ENCODE data around the gene SIGLEC6.
"Not testable (repeated sequence)": the region's sequence is repeated elsewhere in the genome, so short reads cannot be mapped to it uniquely, and the experiment has no call there.

SIGLEC6 gene

DNA sequence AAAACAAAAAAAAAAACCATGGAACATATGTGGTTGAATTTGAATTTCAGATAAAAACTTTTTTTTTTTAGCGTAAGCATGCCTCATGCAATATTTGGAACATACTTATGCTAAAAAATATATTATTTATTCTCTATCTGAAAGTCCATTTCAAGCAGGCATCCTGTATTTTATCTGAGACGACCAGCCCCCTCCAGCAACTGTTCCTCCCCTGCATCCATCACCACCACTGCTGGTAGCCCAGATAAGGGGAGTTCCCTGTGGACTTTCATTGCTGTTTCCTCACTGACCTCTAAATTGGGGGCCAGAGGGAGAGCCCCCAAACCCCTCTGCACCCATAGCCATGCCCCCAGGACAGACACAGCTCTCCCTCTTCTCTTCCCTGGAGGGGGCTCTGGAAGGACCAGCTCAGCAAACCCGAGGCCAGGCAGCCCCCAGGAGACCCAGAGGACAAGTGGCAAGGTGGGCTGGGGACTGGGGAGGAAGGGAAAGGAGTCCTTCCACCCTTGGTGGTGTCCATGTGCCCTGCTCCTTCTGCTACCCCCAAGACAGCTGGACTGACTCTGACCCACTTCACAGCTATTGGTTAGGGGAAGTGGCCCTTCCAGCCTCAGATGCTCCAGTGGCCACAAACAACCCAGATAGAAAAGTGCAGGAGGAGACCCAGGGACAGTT, 23.3 kb downstream of the SIGLEC6 start:
- DNase-seq = no peak

DNA sequence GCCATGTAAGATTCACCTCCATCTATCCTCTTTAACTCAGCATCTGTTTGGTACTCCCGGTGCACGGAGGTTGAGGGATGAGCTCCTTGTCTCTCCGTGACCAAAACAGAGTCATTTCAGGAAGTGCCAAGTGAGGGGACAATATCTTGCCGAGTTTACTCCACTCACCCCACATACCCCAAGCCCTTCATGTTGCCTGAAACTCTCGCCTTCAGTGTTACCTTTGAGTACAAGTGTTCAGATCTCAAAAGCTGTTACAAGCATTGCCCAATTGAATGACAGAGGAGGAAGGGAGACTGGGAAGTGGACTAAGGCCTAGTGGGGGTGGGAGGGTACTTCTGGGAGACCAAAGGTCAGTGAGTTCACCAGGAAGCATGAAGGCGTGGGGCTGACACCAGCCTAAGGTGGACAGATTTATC, 23.8 kb downstream of the SIGLEC6 start:
- no peak for DNase-seq

DNA sequence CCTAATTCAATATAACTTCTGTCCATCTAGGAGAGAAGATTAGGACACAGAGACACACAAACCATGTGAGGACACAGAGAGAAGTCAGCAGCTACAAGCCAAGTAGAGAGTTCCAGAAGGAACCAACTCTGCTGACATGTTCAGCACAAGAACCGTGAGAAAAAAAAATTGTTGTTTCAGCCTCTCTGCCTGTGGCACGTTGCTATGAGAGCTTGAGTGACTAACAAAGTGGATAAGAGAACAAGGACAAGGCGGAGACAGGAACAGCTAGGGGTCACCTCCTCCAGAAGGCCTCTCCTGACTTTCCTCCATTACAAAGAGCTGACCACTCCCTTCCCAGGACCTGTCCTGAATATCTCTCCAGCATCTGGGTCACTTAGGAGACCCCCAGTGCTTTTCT, 24.3 kb downstream of the SIGLEC6 start:
- DNase-seq = no peak

DNA sequence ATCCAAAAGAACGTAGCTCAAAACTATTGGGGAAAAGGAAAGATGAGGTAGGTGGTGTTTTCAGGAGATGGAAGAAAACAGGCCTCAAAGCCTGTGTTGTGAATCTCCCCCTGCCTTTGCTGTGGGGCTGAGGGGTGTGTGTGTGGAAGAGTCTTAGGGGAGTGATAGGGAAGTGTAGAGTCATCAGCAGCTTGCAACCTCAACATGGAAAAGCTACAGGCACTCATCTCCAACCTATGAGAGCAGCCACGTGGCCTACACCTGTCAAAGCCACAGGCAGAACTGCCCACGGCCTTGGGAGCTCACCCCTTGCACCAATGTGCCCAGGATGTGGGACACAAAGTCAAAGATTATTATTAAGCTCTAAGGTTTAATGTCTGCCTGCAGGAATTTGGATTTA, 25.6 kb downstream of the SIGLEC6 start:
- DNase-seq = no peak

DNA sequence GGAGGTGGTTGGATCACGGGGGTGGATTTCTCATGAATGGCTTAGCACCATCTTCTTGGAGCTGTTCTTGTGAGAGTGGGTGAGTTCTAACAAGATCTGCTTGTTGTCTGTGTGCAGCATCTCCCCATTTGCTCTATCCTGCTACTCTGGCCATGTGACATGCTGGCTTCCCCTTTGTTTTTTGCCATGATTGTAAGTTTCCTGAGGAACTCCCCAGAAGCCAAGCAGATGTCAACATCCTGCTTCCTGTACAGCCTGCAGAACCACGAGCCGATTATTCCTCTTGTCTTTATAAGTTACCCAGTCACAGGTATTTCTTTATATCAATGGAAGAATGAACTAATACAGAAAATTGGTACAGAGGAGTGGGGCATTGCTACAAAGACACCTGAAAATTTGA, 27.6 kb downstream of the SIGLEC6 start:
- DNase-seq = no peak

DNA sequence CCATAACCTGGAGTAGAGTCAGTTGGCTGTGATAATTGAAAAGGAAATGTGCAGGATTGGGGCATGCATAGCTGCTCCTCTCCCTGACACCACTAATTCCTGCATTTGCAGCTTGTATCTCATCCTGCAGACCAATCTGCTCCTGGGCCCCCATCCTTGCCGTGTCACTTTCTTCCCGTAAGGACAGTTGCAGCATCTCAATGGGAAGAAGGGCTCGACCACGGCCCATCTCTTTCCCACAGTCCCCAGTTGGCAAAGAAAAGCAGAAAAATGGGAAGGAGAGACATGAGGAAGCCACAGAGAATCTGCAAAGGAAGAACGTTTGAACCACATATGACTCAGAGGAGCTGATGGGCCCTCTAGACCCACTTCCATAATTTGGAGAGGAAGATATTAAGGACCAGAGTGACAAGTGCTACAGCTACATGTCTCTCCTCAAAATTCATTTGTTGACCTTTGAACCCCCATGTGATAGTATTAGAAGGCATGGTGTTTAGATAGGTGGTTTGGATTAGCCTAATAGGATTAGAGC, 28.1 kb downstream of the SIGLEC6 start:
- no peak for DNase-seq

DNA sequence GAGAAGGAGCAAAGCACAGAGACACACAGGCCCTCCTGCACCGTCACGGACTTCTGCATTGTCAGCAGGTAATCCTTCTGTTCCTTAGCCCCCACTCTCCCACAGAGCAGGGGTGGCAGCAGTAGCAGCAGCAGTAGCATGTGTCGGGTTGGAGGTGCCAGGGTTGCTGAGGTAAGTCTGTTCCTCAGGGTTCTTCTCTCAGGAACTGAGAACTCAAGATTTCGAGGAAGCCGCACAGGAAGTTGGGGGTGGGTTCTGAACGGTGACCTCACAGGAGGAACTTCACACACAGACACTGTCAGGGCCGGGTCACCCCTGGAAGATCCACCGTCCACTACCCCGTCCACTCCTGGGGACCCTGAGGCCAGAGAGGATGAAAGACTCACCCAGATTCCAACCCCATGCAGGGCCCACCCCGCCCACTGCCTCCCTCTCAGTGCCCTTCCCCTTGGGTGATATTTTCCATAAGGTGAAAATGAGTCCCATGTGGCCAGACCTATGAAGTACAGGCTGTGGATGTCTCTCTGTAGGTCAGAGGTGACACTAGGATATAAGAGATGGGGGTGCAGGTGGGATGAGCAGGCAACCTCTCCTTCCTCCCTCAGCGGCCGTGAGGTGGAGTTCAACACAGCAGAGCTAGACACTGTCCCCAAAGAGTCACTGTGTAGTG, 29.7 kb downstream of the SIGLEC6 start, which contains the start of gene SIGLEC12:
Gene SIGLEC12 (minus strand): TSS at position 207 of the 670 bp plus-strand sequence. CDS start 67 bp downstream, at position 140.
- DNase-seq = no peak

DNA sequence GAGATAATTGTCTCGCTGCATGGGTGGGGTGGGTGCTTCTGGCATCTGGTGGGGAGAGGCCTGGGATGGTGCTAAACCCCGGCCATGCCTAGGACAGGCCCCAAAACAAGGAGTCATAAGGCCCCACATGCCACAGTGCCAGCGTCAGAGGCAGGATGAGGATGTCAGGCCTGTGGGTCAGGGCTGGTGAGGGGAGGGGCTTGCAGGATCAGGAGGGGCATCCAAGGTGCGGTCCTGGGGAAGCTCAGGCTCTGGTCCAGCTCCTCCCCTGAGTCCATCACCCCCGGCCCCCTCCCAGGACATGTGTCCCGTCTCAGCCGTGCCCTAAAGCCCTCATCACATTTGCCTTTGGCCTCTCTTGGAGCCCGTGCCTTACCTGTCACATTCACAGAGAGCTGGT, 30.5 kb downstream of the SIGLEC6 start:
- not testable (repeated sequence) for DNase-seq

DNA sequence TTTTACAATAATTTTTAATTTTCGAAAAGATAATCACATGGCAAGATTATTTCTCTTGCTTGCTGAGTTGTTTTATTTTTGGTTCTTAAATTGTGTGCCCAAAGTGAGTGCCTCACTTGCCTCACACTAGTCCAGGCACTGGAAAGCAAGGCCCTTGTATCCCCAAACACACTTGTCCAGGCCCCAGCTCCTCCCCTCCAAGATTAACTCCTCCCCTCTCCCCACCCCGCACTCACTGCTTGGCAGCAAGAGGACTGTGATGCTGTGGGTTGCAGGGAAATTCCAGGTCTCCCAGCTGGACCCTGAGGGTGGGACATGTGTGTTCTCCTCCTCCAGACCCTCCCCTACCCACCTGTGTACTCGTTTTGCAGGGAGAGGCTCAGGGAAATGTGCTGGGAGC, 33.8 kb downstream of the SIGLEC6 start:
- no peak for DNase-seq

DNA sequence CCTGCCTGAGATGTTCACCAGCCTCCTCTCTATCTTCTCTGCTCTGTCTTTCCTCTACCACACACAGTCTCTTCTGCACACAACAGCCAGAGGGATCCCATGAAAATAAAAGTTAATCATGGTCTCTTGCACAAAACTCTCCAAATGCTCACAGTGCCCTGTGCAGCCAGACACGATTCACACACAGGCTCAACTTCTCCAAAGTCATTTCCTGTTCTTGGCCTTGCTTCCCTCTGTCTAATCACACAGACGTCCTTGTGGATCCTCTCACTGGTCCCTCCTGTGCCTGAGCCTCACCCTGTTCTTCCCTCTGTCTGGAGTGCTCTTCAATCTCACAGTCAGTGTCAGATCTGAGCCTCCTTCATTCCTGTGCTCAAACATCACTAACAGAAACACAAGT, 37.7 kb downstream of the SIGLEC6 start:
- no peak for DNase-seq

DNA sequence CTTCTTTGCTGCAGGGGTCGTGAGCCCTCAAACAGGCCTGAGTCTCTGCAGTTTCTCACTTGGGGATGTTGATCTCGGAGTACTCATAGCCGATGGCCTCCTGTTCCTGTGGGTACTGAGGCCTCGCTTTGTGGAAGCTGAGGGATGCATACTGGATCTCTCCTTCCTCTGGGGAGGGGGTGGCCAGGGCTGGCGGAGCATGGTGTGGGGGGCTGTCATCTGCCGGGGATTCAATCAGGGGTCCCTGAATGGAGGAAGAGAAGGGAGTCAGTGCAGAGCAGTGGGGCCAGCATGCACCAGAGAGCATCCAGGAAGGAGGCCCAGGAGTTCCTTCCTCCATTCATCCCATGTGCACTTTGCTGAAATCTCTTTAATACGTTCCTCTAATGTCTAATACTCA, 39.9 kb downstream of the SIGLEC6 start:
- no peak for DNase-seq

DNA sequence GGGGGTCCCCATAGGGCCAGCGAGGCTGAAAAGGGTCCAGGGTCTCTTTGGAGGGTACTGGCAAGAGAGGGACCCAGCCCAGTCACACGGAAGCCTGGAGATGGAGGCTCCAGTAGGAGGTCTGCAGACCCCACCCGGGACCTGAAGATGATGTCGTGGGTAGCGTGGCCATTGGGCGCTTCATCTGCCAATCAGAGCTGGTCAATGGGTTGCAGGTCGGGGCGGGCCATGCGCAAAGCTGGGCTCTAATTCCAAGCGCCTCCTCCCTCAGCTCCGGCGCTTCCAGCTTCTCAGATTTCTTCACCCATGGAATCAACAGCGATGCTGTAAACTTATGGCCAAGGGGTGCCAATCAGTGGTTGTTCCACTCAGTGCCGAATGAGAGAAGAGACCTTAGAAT, 40.8 kb downstream of the SIGLEC6 start:
- no peak for DNase-seq

DNA sequence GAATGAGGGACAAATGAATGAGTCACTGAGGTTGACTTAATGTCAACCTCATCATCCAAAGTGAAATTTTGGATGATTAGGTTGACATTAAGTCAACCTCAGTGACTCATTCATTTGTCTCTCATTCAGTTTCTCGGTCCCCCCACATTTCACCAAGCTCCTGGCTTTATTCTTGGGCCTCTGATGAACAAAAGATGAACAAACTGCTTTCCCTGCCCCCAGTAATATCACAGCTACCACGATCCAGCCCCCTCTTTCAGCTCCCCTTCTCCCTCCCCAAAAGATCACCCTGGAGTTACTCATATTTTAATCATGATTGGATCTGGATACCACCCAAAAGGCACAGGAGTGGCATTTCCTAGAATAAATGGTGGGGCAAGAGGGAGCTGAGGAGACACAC, 42.4 kb downstream of the SIGLEC6 start:
- DNase-seq = no peak

DNA sequence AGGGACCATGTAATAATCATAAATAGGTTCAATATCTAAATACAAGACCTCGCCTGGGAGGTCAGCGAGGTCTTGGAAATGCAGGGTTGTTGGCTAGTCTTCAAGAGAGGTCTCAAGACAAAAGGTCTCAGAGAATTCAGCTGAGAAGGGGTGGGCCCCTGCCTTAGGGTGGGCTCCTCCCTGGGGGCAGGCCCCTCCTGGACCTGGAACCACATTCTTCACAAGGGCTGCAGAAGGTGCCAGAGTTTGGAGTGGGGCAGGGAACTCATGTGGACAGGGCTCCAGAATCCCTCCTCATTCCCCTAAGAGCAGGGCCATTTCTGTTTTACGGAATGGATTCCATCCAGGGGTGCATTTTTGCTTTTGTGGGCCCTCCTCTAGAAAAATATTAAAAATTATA, 43.0 kb downstream of the SIGLEC6 start:
- no peak for DNase-seq

DNA sequence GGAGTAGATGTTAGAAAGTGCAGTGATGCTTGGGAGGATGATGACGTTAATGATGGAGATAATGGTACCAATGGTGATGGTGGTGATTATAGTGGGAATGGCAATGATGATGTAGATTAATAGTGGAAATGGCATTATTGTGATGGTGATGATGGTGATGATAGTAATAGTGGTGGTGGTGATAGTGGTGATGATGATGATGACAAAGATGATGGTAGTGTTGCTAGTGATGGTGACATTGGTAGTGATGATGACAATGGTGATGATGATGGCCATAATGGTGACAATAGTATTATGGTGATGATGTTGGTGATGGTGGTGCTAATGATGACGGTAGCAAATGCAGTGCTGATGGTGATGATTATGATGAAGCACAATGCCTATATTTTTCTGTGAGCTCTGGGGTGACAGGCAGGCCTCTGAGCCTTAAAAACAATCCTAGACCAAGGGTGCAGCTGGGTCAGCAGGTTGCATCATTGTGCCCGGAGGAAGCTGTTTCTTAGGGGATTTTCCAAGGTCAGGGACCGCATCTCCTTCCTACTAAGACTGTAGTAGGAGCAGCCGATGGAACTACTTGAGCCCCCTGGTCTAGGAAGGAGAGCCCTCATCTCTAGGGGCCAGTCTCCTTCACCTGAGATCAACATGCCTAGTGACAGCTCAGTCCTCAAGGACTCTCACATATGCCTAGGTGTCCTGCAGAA, 45.4 kb downstream of the SIGLEC6 start:
- no peak for DNase-seq

DNA sequence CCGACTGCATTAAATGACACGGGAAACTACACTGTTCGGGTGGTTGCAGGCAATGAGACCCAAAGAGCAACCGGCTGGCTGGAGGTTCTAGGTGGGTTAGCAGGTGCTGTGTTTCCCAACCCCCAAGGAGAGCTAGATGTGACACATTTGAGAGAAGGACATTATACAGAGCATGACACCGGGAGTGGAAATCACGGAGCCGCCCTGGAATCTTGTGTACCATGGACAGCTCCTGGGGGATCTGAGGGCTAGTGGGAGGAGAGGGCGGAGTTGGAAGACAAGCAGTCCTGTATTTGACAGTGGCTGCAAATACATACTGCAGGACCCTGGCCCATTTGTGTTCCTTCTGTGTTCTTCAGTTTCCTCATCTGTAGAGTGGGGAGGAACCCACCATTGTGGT, 50.9 kb downstream of the SIGLEC6 start:
- DNase-seq = no peak

DNA sequence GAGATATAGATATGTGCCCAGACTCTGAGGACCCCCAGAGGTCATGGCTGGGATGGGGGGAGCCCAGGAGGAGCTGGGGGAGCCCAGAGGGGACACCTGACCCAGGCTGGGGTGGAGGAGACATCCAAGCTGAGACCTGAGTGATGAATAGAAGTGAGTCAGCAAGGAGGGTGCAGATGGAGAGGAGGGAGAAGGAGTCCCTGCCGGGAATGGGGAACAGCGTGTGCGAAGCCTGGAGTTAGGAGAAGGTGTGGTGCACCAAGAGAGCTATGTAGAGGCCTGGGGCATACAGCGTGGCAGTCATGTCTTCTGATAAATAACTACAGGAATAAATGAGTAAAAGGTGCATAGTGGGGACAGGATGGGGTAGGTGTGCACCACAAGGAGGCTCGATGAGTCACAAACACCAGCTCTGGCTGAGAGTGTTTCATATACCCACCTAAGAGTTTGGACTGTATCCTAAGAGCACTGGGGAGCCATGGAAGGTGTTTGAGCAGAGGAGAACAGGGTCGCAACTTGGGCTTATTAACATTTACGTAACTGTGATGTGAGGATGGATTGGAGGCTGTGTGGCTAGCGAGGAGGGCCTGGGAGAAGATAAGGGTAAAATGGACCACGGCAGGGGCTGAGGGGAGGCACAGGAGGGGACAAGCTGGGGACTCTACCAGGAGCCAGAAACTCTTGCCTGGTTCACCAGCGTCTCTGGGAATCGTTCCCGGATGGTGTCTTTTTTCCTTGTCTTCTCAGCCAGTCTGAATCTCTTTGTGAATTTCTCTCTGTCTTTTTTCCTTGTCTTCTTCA, 51.7 kb downstream of the SIGLEC6 start:
- no peak for DNase-seq

DNA sequence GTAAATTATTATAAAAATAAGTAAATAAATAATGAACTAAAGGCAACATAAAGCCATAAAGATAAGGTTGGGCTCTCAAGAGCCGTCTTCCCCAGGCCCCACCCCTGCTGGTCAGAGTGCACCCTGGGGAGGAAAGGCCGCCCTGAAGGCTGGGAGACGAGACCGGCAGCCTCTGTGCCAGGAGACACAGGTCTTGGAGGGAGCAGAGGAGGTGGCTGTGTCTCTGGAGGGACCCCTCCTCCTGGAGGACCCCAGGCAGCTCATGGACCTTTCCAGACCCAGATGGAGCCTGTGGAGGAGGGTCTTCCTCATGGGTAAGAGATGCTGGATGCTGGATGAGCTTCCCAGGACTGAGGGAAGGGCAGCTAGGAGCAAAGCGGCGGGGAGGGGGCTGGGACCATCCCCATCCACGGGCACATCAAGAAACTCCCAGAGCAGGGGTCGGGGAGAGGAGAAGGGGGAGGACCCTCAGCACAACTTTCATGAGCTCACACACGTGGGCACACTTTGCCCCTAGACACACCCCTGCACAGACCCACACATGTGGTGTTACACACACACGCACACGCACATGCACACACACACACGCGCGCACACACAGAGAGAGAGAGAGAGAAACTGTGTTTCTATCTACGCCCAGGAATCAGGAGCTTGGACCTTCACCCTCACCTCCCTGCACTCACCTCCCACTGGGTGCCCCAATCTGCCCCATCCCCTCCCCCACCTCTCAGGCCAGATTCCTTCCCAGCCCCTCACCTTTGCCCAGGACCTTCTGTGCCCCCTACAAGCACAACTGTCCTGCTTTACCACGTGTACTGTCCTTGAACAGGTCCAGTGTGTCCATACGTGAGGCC, 52.9 kb downstream of the SIGLEC6 start, which contains the start of gene CEACAM18:
Gene CEACAM18 (plus strand): TSS at position 159 of the 854 bp plus-strand sequence.
- no peak for DNase-seq

DNA sequence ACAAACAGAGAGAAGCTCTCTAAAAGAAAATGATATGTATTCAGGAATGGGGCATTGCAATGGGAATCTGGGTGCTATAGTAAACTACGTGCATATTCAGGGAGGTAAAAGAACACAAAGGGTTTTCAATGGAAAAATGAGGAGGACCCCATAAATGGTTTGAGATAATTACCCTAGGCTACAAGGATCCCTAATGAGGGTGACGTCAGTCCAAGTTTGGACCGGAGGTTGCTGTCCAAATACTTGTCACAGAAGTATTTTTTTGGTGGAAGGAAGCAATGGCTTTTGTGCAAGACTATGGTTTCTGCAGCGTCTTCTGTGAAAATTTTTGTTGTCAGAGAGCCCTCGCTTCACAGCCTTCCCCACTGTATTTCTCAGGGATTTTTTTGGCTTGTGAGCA, 54.1 kb downstream of the SIGLEC6 start:
- DNase-seq = no peak

DNA sequence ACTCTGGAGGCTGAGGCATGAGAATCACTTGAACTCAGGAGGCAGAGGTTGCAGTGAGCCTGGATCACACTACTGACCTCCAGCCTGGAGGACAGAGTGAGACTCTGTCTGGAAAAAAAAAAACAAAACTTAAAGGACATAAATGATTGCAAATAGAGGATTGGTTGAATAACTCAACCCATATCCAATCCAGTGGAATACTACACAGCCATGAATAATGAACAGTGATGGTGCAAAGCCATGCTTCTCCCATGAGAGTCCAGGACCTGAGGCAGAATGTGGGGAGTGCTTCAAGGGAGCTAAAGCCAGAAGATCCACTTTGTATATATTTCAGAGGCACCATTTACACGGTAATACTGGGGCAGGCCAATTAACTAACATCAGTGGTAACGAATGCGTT, 55.3 kb downstream of the SIGLEC6 start:
- no peak for DNase-seq

DNA sequence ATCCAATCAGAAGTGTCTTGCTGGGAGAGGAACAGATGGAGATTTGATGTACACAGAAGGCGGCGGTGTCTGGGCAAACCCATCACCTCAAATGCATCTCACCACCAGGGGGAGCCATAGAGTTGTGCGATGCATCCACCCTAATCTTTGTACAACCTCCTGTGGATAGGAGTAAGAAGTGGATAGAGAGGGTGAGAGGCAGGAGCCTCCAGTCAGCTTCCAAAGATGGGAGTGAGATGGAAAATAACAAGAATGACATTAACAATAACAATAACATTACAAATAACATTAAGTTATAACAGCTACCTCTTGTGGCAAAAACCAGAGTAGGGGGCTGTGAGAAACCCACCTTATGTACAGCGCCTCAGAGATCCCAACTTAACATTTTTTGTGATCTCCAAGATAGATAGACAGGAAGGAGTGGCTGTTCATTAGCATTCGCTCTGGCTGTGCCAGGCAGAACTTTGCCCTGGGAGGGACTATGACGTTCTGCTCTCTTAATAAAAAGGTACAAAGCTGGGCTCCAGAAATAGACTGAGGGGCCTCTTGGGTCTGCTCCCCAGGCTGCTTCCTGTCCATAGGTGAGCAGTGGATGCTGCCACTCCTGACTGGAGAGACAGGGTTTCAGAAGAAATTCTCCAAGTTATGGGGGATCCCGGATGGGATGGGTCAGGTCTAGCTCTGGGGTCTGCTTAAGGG, 58.3 kb downstream of the SIGLEC6 start:
- DNase-seq = peak; percentile 45
